Aorta (tissue), 5 donors: ENCODE data around the gene C9orf152. TPM values are rescaled to one million over a fixed set of nuclear protein-coding genes. Genes with fewer than 3 reads are reported as not detected.
"Not testable (repeated sequence)": the region's sequence is repeated elsewhere in the genome, so short reads cannot be mapped to it uniquely, and the experiment has no call there.

ENCODE experiments used
- ATAC-seq: fragments of 200-7000 bp; cut with Tn5 transposase; one replicate; pipeline ENCODE4 v1.9.1; 2022; ENCODE audit warnings: moderate library complexity; ENCODE audit not compliant: low FRiP score
- DNase-seq, 2 donors: peaks; one replicate each; pipeline ENCODE4 v3.0.0-alpha.2; 2020
- H3K27ac ChIP-seq, 2 donors: one replicate each; pipeline ENCODE4 v1.5.1; 2013; ENCODE audit warnings: low read length in 2 of 2, mild to moderate bottlenecking in 2 of 2, moderate library complexity in 2 of 2, control low read depth in 1 of 2, inconsistent platforms in 1 of 2, low read depth in 1 of 2
- H3K27me3 ChIP-seq, 2 donors: one replicate each; pipeline ENCODE4 v1.6.1; 2013; ENCODE audit warnings: control low read depth in 1 of 2, low read length in 1 of 2, mild to moderate bottlenecking in 1 of 2, moderate library complexity in 1 of 2; ENCODE audit not compliant: insufficient read depth in 2 of 2, control insufficient read depth in 1 of 2
- H3K36me3 ChIP-seq, 2 donors: one replicate each; pipeline ENCODE4 v1.6.1; 2013; ENCODE audit warnings: control low read depth in 1 of 2, low read length in 1 of 2, mild to moderate bottlenecking in 1 of 2; ENCODE audit not compliant: insufficient read depth in 2 of 2, control insufficient read depth in 1 of 2
- H3K4me1 ChIP-seq, 2 donors: one replicate each; pipeline ENCODE4 v1.6.1; 2013; ENCODE audit warnings: low read length in 2 of 2, control low read depth in 1 of 2, mild to moderate bottlenecking in 1 of 2, moderate library complexity in 1 of 2; ENCODE audit not compliant: insufficient read depth in 2 of 2, control insufficient read depth in 1 of 2
- H3K4me3 ChIP-seq, 2 donors: one replicate each; pipeline ENCODE4 v1.5.1; 2013; ENCODE audit warnings: low read length in 2 of 2, control low read depth in 1 of 2, mild to moderate bottlenecking in 1 of 2
- H3K9me3 ChIP-seq: one replicate; pipeline ENCODE4 v1.6.1; 2013; ENCODE audit warnings: mild to moderate bottlenecking, low read length; ENCODE audit not compliant: control insufficient read depth
- WGBS, 2 donors: extraction: QIAGEN DNeasy Blood & Tissue Kit; methylation state at CpG; one replicate each; pipeline ENCODE4 v1.1.7; 2013; 5-methylcytosine and 5-hydroxymethylcytosine counted together
- intact Hi-C, 2 donors: fragments of 100-400 bp; cut with DNase I; formaldehyde crosslinking; loops; one replicate each; pipeline versions ENCODE4 v1.14.2 to v1.15.0; 2022
- polyA plus RNA-seq, 2 donors: library from polyadenylated mRNA; stranded (reverse); fragments of 200-250 nt; gene quantifications; one replicate each; pipeline ENCODE4 v1.2.3, GENCODE V29; 2013
- total RNA-seq, 2 donors: library from RNA; stranded (reverse); fragmentation: NEBNext Ultra II Directional; extraction: Animal tissue kit (Norgen Biotek cat#: 25700); gene quantifications; one replicate each; pipeline ENCODE4 v1.2.1, GENCODE V29; 2021
- donor health status: healthy with polysubstance abuse.
- donor health status: Bipolar disorder and iron deficiency.
- donor health status: DM: no; HTN: no; CAD: no.
- donor health status: DM: no; HTN: no; CAD: no.
- donor health status: DM: yes; HTN: yes; CAD: no.

The C9orf152 gene
- total and polyA plus RNA-seq, 4 donors, result 0.38 to 3.1 TPM; not detected in 2

DNA sequence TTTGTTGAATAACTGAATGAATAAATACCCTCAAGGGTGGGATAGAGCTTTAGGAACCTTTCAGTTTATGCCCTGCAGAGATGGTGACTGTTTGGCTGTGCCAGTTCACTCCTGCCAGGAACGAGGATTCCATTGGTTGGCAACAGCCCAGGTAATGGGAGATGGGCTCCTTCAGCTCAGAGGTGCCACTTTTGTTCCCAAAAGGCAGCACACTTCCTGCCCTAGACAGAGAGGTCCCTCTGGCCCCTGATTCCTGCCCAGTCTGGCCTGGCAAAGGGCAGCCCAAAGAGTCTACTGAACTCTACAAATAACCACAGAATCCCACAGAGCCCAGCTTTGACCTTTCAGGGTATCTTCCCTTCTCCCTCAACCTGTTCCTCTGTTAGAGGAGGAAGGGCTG lies 1.6 kb downstream of the C9orf152 start:
- ATAC-seq (no peak), DNase-seq (no peak)
- Histone ChIP-seq H3K4me3 (no peak overlapping the region), H3K4me1 (no peaks in the 10 kb centered on the region), H3K27me3 (no peaks in the 10 kb centered on the region), H3K27ac (no peak overlapping the region), H3K9me3 (no peaks in the 10 kb centered on the region), H3K36me3 (no peaks in the 10 kb centered on the region)
- intact Hi-C loops, result no loop called here
- 42 to 53% methylated on average over 1 of the region's 1 CpG for WGBS, 2 donors

DNA sequence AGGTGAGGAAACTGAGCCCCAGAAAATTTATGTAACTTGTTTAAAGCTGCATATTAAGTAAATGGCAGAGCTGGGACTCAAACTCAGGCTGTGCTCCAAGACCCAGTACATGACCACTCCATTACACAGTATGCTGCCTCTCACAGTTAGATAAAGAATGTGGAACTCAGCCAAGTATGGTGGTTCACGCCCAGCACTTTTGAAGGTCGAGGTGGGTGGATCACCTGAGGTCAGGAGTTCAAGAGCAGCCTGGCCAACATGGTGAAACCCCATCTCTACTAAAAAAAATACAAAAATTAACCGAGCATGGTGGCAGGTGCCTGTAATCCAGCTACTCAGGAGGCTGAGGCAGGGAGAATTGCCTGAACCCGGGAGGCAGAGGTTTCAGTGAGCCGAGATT lies 2.3 kb downstream of the C9orf152 start:
- ATAC-seq, H3K27me3 ChIP-seq, H3K4me1 ChIP-seq, intact Hi-C loops, H3K27ac ChIP-seq, H3K9me3 ChIP-seq, H3K4me3 ChIP-seq, DNase-seq, H3K36me3 ChIP-seq: not testable (repeated sequence)
- WGBS, 2 donors, result 81 to 88% methylated on average over 5 of the region's 5 CpGs

DNA sequence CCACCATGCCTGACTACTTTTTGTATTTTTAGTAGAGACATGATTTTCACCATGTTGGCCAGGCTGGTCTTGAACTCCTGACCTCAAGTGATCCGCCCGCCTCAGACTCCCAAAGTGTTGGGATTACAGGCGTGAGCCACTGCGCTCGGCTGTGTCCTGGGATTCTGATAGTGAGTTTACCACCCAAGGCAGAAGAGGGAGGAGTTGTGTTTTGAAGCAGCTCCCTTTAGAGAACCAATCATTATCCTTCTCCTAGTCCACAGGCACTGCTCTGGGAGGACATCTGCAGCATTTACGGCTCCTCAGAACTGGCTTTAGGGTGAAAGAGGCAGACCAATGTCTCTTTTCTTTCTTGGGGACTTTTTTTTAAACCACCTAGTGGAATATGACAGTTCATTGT lies 5.7 kb downstream of the C9orf152 start:
- no peak overlapping the region for H3K27ac ChIP-seq
- H3K27me3 ChIP-seq, result no peaks in the 10 kb centered on the region
- no peak overlapping the region for H3K4me3 ChIP-seq
- WGBS, 2 donors, result 91 to 94% methylated on average over 6 of the region's 6 CpGs
- DNase-seq (no peak), ATAC-seq (no peak)
- intact Hi-C loops, result no loop called here
- no peaks in the 10 kb centered on the region for H3K4me1 ChIP-seq
- no peaks in the 10 kb centered on the region for H3K9me3 ChIP-seq
- no peaks in the 10 kb centered on the region for H3K36me3 ChIP-seq

DNA sequence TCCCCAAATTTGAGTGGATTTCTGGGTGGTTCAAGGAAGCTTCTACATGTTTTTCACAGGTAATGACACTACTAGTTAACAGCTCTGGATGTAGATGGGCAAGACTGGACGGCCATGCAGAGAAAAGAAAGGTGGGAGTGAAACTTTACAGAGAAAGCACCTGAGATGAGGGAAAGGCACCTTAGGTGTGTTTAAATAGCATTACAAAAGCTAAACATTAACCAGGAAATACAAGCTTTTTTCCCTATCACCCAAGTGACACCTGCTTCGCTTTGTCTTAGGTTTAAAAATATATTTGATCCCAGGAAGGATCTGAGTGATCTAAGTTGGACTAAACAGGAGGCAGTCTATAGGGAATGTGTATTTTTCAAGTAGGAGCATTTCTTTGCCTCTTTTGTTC lies 8.3 kb downstream of the C9orf152 start:
- Histone ChIP-seq H3K9me3 (no peaks in the 10 kb centered on the region), H3K4me3 (no peak overlapping the region), H3K36me3 (no peaks in the 10 kb centered on the region), H3K4me1 (no peaks in the 10 kb centered on the region), H3K27me3 (no peaks in the 10 kb centered on the region), H3K27ac (no peak overlapping the region)
- no peak for ATAC-seq
- no peak for DNase-seq
- WGBS, 2 donors, result 93 to 94% methylated on average over 2 of the region's 2 CpGs
- intact Hi-C loops, result no loop called here

DNA sequence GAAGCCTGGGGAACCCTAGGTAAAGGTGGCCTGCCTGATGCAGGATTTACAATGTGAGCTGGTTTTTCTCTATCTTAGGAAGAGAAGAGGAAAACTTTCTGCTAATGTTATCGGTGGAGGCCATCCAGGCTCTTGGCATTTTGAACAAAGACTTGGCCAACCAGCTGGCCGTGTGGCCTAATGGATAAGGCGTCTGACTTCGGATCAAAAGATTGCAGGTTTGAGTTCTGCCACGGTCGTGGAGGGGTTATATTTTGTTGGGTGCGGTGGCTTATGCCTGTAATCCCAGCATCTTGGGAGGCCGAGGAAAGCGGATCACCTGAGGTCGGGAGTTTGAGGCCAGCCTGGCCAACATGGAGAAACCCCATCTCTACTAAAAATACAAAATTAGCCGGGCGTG lies 9.6 kb downstream of the C9orf152 start:
- intact Hi-C loops, result no loop called here
- no peak for ATAC-seq

DNA sequence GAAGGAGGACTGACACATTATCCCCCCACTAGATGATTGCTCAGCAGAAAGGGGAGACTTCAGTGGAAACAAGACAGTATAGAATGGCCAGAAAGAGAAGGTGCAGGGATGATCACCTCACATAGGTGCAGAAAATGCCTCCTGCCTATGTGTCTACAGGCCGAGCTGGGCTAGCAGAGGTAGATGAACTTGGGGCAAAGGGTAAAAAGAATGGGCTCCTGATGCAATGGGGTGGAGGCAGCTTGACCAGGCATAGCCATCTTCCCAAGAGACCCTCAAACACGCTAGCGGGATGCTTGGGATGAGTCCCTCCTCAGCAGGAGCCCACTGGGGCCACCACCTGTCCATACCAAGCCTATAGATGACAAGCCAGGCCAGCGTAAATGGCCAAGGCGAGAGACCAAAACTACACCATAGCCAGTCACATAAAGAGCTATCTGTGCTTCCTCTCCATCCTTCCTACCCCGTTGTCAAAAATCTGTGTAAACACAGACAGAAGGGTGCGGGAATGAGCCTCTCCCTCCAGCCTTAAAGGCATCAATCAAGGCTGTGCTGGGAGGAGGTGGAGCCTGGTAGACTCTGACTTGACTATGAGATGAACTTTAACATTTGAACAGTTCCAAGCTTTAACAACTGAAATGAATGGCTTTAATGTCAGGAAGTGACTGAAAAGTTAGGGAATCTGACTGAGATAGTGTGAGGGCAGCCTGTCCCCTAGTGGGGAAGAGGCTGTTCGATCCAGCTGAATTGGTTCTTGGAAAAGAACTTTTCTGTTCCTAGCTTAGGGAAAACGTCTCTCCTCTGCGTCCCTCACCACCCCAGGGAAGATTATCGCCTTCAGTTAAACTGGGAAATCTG lies 10.4 kb downstream of the C9orf152 start:
- H3K4me1 ChIP-seq, result no peaks in the 10 kb centered on the region
- intact Hi-C loops, result no loop called here
- 68 to 72% methylated on average over 11 of the region's 11 CpGs for WGBS, 2 donors
- no peak for DNase-seq
- no peaks in the 10 kb centered on the region for H3K36me3 ChIP-seq
- ATAC-seq, result peak; percentile 51
- no peak overlapping the region for H3K27ac ChIP-seq
- no peak overlapping the region for H3K4me3 ChIP-seq
- no peaks in the 10 kb centered on the region for H3K27me3 ChIP-seq
- no peaks in the 10 kb centered on the region for H3K9me3 ChIP-seq

More for the DNA sequence above, 9.6 kb downstream of the C9orf152 start:
- Histone ChIP-seq H3K9me3 (no peaks in the 10 kb centered on the region), H3K36me3 (no peaks in the 10 kb centered on the region), H3K27me3 (no peaks in the 10 kb centered on the region), H3K4me1 (no peaks in the 10 kb centered on the region), H3K4me3 (no peak overlapping the region), H3K27ac (no peak overlapping the region)
- no peak for DNase-seq
- 78 to 84% methylated on average over 12 of the region's 12 CpGs for WGBS, 2 donors

DNA sequence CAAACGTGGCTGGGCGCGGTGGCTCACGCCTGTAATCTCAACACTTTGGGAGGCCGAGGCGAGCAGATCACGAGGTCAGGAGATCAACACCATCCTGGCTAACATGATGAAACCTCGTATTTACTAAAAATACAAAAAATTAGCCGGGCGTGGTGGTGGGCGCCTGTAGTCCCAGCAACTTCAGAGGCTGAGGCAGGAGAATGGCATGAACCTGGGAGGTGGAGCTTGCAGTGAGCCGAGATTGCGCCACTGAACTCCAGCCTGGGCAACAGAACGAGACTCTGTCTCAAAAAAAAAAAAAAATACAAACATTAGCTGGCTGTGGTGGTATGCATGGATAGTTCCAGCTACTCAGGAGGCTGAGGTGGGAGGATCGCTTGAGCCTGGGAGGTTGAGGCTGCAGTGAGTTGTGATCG lies 11.9 kb downstream of the C9orf152 start:
- H3K36me3 ChIP-seq, intact Hi-C loops, H3K9me3 ChIP-seq, DNase-seq, H3K4me3 ChIP-seq, ATAC-seq, H3K4me1 ChIP-seq, H3K27me3 ChIP-seq, H3K27ac ChIP-seq: not testable (repeated sequence)
- 90 to 91% methylated on average over 16 of the region's 16 CpGs for WGBS, 2 donors

DNA sequence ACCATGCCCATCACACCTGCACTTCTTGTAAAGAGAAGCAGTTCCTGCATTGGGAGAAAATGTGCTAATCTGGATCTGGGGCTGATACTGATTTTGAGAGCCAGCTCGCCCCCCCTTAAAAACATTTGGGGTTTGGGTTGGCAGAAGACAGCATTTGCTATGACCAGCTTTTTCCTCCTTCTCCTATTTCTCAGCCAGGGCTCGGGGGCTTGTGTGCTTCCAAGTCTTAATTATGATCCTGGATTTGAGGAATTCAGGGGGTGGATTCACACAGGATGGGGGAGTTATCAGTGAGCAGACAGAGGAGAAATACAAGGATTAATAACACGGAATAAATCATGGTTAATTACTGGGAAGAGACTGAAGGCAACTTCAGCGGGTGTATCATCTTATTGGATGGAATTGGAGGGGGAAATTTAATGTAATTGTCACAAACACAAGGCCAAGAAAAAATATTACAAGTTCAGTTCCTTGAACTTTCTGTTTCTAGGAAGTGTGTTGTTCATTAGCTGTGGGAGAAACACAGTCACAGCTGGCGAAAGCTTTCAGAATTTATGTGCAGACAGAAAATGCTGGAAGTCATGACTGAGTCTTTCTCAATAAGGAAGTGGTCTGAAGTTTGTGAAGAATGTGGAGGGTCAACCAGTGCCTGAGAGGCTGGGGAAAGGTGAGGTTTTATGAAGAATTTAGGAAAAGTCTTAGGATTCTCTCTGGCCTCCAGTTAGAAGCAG lies 15.3 kb downstream of the C9orf152 start:
- 6 to 8% methylated on average over 5 of the region's 5 CpGs for WGBS, 2 donors
- no peaks in the 10 kb centered on the region for H3K36me3 ChIP-seq
- H3K27ac ChIP-seq, result peak overlapping the region; percentile 41 to 57
- H3K4me1 ChIP-seq, result no peaks in the 10 kb centered on the region
- DNase-seq, result peak in 1 of 2 donors; percentile 53
- H3K4me3 ChIP-seq, result no peak overlapping the region
- H3K9me3 ChIP-seq, result no peaks in the 10 kb centered on the region
- peak; percentile 77 for ATAC-seq
- intact Hi-C loops, result no loop called here
- H3K27me3 ChIP-seq, result no peaks in the 10 kb centered on the region

DNA sequence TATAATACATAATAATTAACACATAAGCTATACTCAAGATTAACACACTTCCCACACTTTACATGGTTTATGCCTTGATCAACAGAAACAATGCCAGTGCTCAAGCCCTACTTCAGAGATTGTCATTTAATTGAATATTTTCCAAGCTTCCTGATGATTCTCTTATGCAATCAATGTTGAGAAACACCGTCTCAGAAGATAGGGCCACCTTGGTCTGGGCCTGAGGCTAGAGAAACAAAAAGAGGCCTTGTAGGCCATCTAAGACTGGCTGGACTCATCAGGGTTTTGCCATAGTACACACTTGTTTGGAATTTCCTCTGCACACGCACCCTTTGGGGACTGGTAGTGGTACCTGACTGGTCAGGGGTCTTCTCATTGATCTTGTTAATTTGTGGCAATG lies 16.3 kb downstream of the C9orf152 start:
- no peak for ATAC-seq
- Histone ChIP-seq H3K9me3 (no peaks in the 10 kb centered on the region), H3K27ac (no peak overlapping the region), H3K27me3 (no peaks in the 10 kb centered on the region), H3K4me1 (no peaks in the 10 kb centered on the region), H3K36me3 (no peaks in the 10 kb centered on the region), H3K4me3 (no peak overlapping the region)
- intact Hi-C loops, result no loop called here
- 95 to 96% methylated on average over 2 of the region's 2 CpGs for WGBS, 2 donors
- DNase-seq, result no peak
